ENCODE measurements around the gene TFEC.

- TF ChIP-seq MAX (IDR thresholded peaks at IDR 0.05) (no peak), EGR1 (IDR thresholded peaks at IDR 0.05) (no peak), REST (IDR thresholded peaks at IDR 0.05; ENCODE audit: low read depth) (no peak), TCF12 (IDR thresholded peaks at IDR 0.05; ENCODE audit: low read depth) (no peak), CEBPB (IDR thresholded peaks at IDR 0.05) (no peak), RAD21 (IDR thresholded peaks at IDR 0.05; ENCODE audit: low read depth) (no peak), YY1 (IDR thresholded peaks at IDR 0.05; ENCODE audit: low read depth) (no peak), EP300 (IDR thresholded peaks at IDR 0.05; ENCODE audit: borderline replicate concordance) (no peak)
Observed at GRCh38 chr7:115911465-115911864, 119.1 kb downstream of the TFEC start.

All from Ishikawa (cell line).